Measurements from ENCODE around the gene PPL. TPM values are rescaled to one million over a fixed set of nuclear protein-coding genes. Genes with fewer than 3 reads are reported as not detected.

PPL gene
- 100 to 1,000 TPM in 3 of 4 donors, 10 to 100 TPM in 1; 52.2 to 246 (median 200) TPM for total RNA-seq

GRCh38 chr16:4936991-4937781, at the start of gene PPL:
Gene PPL (minus strand): TSS chr16:4937148. CDS start chr16:4937045, 103 bp downstream.
- WGBS, 2 donors, result 7 to 14% methylated on average over 42 to 48 of the region's 76 CpGs
- no peak for TF ChIP-seq CTCF (IDR thresholded peaks at IDR 0.05)
- TF ChIP-seq EP300 (IDR thresholded peaks at IDR 0.05), result no peak
- no peak for TF ChIP-seq POLR2A (IDR thresholded peaks at IDR 0.05)
- H3K4me1 ChIP-seq, result peaks cover 0 to 51% (median 13%) of the 10 kb centered on the region in 4 donors
- peak; percentile 37 to 60 for DNase-seq (ENCODE audit: low spot score in 2 of 2)
- peak within 1 kb of the TSS; percentile 45 to 79 (median 70) for H3K27ac ChIP-seq
- no peaks in the 10 kb centered on the region for H3K9me3 ChIP-seq
- peaks cover 0 to 46% of the 10 kb centered on the region in 2 donors for H3K27me3 ChIP-seq
- H3K4me3 ChIP-seq, result peak within 1 kb of the TSS; percentile 47 to 61 (median 56)
- no peaks in the 10 kb centered on the region for H3K36me3 ChIP-seq

- no peak overlapping the region for H3K27ac ChIP-seq
- H3K4me3 ChIP-seq, result no peak overlapping the region
- peaks cover 0 to 9% (median 0%) of the 10 kb centered on the region in 4 donors for H3K4me1 ChIP-seq
- TF ChIP-seq EP300 (IDR thresholded peaks at IDR 0.05), result no peak
- no peak for TF ChIP-seq POLR2A (IDR thresholded peaks at IDR 0.05)
- TF ChIP-seq CTCF (IDR thresholded peaks at IDR 0.05), result no peak
- H3K9me3 ChIP-seq, result peaks cover 0 to 4% (median 0%) of the 10 kb centered on the region in 4 donors
- WGBS, 2 donors, result 73 to 75% methylated on average over 5 of the region's 5 CpGs
- DNase-seq (ENCODE audit: low spot score in 2 of 2), result no peak
- H3K27me3 ChIP-seq, result peaks cover 0 to 31% of the 10 kb centered on the region in 2 donors
- H3K36me3 ChIP-seq, result no peaks in the 10 kb centered on the region
Observed at GRCh38 chr16:4984174-4984990, 47.4 kb upstream of the PPL start.

- TF ChIP-seq CTCF (IDR thresholded peaks at IDR 0.05) (no peak), EP300 (IDR thresholded peaks at IDR 0.05) (no peak), POLR2A (IDR thresholded peaks at IDR 0.05) (no peak)
- no peak overlapping the region for H3K4me3 ChIP-seq
- H3K4me1 ChIP-seq, result peaks cover 0 to under 1% (median 0%) of the 10 kb centered on the region in 4 donors
- peaks cover 0 to 10% of the 10 kb centered on the region in 2 donors for H3K27me3 ChIP-seq
- H3K27ac ChIP-seq, result peak overlapping the region in 3 of 4 donors; percentile 32 to 75 (median 44)
- DNase-seq (ENCODE audit: low spot score in 2 of 2), result no peak
- H3K9me3 ChIP-seq, result peaks cover 0 to 4% (median 0%) of the 10 kb centered on the region in 4 donors
- 37 to 43% methylated on average over 12 to 18 of the region's 20 CpGs for WGBS, 2 donors
- H3K36me3 ChIP-seq, result no peaks in the 10 kb centered on the region
Observed at GRCh38 chr16:4982056-4982867, 45.3 kb upstream of the PPL start.

- no peak for TF ChIP-seq POLR2A (IDR thresholded peaks at IDR 0.05)
- no peak for TF ChIP-seq CTCF (IDR thresholded peaks at IDR 0.05)
- no peak for TF ChIP-seq EP300 (IDR thresholded peaks at IDR 0.05)
- no peak overlapping the region for H3K4me3 ChIP-seq
- no peak for DNase-seq (ENCODE audit: low spot score in 2 of 2)
- no peaks in the 10 kb centered on the region for H3K36me3 ChIP-seq
- 67 to 76% methylated on average over 7 of the region's 7 CpGs for WGBS, 2 donors
- peaks cover 0 to 4% of the 10 kb centered on the region in 2 donors for H3K27me3 ChIP-seq
- H3K4me1 ChIP-seq, result no peaks in the 10 kb centered on the region
- H3K9me3 ChIP-seq, result peaks cover 0 to 8% (median 0%) of the 10 kb centered on the region in 4 donors
- peak overlapping the region in 3 of 4 donors; percentile 32 to 75 (median 55) for H3K27ac ChIP-seq
Observed at GRCh38 chr16:4981473-4981872, 44.5 kb upstream of the PPL start.

Measured in tibial nerve (tissue), 4 donors.